RWPE2 (cell line): ENCODE results near the gene GJD3.

Source experiments
- ATAC-seq: fragments of 200-7000 bp; cut with Tn5 transposase; 3 replicates; pipeline ENCODE4 v1.9.1; 2021; ENCODE audit warnings: low read depth
- DNase-seq: peaks from one replicate; pipeline ENCODE4 v3.0.0-alpha.2; 2020; ENCODE audit warnings: low spot score
- H3K27ac ChIP-seq: fragments of 450-650 bp; 2 replicates; pipeline ENCODE4 v1.5.1; 2017; ENCODE audit warnings: mild to moderate bottlenecking; ENCODE audit not compliant: poor library complexity, severe bottlenecking
- H3K27me3 ChIP-seq: fragments of 250-450 bp; sonication (Bioruptor Pico); 2 replicates; pipeline ENCODE4 v1.5.1; 2021; ENCODE audit warnings: mild to moderate bottlenecking, moderate library complexity; ENCODE audit not compliant: insufficient read depth, poor library complexity, severe bottlenecking
- H3K36me3 ChIP-seq: fragments of 250-450 bp; sonication (Bioruptor Pico); 2 replicates; pipeline ENCODE4 v1.5.1; 2020; ENCODE audit warnings: low read depth, mild to moderate bottlenecking, moderate library complexity
- H3K4me1 ChIP-seq: fragments of 250-450 bp; sonication (Bioruptor Pico); 2 replicates; pipeline ENCODE4 v1.5.1; 2021; ENCODE audit warnings: mild to moderate bottlenecking, moderate library complexity; ENCODE audit not compliant: insufficient read depth, poor library complexity, severe bottlenecking
- H3K4me3 ChIP-seq: fragments of 250-450 bp; sonication (Bioruptor Pico); 2 replicates; pipeline ENCODE4 v1.5.1; 2021; ENCODE audit warnings: mild to moderate bottlenecking, moderate library complexity; ENCODE audit not compliant: severe bottlenecking
- H3K9me3 ChIP-seq: fragments of 250-450 bp; sonication (Bioruptor Pico); 2 replicates; pipeline ENCODE4 v1.5.1; 2021; ENCODE audit warnings: mild to moderate bottlenecking, moderate library complexity; ENCODE audit not compliant: severe bottlenecking
- TF ChIP-seq, protein P1 (sequence below): fragments of 450-650 bp; IDR thresholded peaks from one replicate; pipeline ENCODE4 v1.5.1; 2017; ENCODE audit warnings: mild to moderate bottlenecking, moderate library complexity; ENCODE audit not compliant: poor library complexity, severe bottlenecking

GJD3 gene

GRCh38 chr17:40366861-40367518 is 2.5 kb upstream of the GJD3 start:
- H3K27ac ChIP-seq = no peak overlapping the region
- TF ChIP-seq, protein P1, sequence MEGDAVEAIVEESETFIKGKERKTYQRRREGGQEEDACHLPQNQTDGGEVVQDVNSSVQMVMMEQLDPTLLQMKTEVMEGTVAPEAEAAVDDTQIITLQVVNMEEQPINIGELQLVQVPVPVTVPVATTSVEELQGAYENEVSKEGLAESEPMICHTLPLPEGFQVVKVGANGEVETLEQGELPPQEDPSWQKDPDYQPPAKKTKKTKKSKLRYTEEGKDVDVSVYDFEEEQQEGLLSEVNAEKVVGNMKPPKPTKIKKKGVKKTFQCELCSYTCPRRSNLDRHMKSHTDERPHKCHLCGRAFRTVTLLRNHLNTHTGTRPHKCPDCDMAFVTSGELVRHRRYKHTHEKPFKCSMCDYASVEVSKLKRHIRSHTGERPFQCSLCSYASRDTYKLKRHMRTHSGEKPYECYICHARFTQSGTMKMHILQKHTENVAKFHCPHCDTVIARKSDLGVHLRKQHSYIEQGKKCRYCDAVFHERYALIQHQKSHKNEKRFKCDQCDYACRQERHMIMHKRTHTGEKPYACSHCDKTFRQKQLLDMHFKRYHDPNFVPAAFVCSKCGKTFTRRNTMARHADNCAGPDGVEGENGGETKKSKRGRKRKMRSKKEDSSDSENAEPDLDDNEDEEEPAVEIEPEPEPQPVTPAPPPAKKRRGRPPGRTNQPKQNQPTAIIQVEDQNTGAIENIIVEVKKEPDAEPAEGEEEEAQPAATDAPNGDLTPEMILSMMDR = no peak
- no peaks in the 10 kb centered on the region for H3K4me1 ChIP-seq
- H3K9me3 ChIP-seq = no peaks in the 10 kb centered on the region
- H3K36me3 ChIP-seq = no peaks in the 10 kb centered on the region
- ATAC-seq (no peak), DNase-seq (no peak)
- H3K27me3 ChIP-seq = no peaks in the 10 kb centered on the region
- H3K4me3 ChIP-seq = no peak overlapping the region

DNA sequence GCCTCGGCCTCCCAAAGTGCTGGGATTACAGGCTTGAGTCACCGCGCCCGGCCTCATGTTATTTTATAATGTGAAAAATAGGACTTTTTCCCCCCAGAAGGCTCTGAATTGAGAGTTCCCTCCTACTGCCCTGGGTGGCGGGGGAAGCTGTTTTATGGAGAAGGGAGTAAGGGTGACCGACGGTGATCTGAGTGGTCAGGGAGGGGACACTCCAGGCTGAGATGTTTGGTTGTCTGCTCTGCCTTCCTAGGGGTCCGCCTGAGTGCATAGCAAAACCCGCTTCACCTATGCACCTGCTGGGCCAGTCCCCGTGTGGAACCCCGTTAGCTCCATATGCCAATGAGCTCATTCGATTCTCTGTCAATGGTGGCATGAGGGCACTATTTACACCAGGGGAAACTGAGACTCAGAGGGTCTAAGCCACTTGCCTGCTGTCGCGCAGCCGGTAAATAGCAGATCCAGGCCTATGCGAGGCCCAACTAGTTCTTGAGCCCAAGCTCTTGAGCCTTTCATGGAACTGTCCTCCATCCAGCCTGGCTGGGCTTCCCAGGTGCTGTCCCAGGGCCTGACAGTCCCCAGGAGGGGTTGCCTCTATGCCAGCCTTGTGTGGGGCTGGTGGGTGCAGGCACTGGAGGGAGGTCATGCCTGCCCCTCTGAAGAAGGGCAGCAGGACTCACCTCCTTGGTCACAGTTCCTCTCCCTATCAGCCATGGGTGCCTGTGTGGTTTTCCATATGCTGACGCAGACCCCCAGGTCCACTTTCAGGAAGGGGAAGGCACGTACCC is 1.7 kb upstream of the GJD3 start:
- Histone ChIP-seq H3K9me3 (no peaks in the 10 kb centered on the region), H3K4me3 (no peak overlapping the region), H3K36me3 (no peaks in the 10 kb centered on the region), H3K27me3 (no peaks in the 10 kb centered on the region), H3K27ac (no peak overlapping the region), H3K4me1 (no peaks in the 10 kb centered on the region)
- TF ChIP-seq, protein P1 = no peak
- no peak for ATAC-seq
- DNase-seq = no peak

DNA sequence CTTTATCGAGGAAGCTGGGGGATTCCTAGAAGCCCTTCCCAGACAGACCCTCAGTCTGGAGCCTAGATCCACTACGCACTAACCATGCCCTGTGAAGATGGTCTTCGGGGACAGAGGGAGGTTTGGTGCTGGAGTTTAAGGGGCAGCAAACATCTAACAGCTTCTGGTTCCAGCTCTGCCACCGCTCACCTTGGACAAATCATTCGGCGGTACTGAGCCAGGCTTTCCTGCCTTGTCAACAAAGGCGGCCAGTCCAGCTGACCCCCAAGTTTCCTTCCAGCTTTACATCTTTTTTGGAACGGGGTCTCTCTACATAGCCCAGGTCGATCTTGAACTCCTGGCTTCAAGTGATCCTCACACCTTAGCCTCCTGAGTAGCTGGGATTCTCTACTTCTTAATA is 369 bp upstream of the GJD3 start:
- ATAC-seq = no peak
- H3K4me1 ChIP-seq = no peaks in the 10 kb centered on the region

DNA sequence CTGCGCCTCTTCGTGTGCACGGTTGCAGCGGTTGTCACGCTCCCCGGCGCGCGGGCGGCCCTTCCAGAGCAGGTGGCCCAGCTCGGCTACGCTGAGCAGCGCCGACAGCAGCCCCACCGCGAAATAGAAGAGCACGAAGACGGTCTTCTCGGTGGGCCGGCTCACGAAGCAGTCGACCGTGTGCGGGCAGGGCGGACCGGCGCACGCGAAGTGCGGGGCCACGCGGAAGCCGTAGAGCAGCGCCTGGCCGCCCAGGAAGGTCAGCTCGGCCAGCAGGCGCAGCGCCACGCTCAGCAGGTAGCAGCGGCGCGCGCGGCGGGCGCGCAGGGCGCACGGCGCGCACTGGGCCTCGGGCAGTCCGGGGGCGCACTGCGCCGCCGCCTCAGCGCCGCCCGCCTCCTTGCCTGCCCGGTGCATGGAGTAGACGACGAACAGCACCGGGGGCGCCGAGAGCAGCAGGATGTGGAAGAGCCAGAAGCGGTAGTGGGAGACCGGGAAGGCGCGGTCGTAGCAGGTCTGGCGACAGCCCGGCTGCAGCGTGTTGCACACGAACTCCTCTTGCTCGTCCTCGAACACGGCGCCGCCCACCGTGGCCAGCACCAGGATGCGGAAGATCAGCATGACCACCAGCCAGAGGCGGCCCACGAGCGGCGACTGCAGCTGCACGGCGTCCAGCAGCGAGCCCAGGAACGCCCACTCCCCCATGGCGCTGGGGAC is 1.3 kb downstream of the GJD3 start:
- Histone ChIP-seq H3K4me3 (peak overlapping the region; percentile 44), H3K4me1 (peaks cover 3% of the 10 kb centered on the region), H3K36me3 (no peaks in the 10 kb centered on the region), H3K27ac (no peak overlapping the region), H3K27me3 (no peaks in the 10 kb centered on the region), H3K9me3 (no peaks in the 10 kb centered on the region)
- DNase-seq = peak; percentile 60
- ATAC-seq = peak; percentile 24
- TF ChIP-seq, protein P1 = no peak

More for the DNA sequence above, 369 bp upstream of the GJD3 start:
- no peak overlapping the region for H3K4me3 ChIP-seq
- H3K27ac ChIP-seq = no peak overlapping the region
- TF ChIP-seq, protein P1 = no peak
- DNase-seq = no peak
- no peaks in the 10 kb centered on the region for H3K27me3 ChIP-seq
- H3K36me3 ChIP-seq = no peaks in the 10 kb centered on the region
- H3K9me3 ChIP-seq = no peaks in the 10 kb centered on the region
